AG04450 (cell line): ENCODE data around the gene KAT7. TPM values are rescaled to one million over a fixed set of nuclear protein-coding genes. Genes with fewer than 3 reads are reported as not detected.

Source experiments
- CTCF ChIA-PET: fragments of 300-600, 350-600 bp; formaldehyde crosslinking; extraction: SDS; loops from one replicate; lab custom pipeline; 2022; ENCODE audit warnings: antibody characterized with exemption, inconsistent platforms; lab: Charles Lee
- POLR2A ChIA-PET: fragments of 350-600 bp; formaldehyde crosslinking; extraction: SDS; loops from one replicate; lab custom pipeline; 2021; ENCODE audit warnings: antibody characterized with exemption, inconsistent platforms; lab: Yijun Ruan, JAX
- DNase-seq: peaks from one replicate; pipeline ENCODE4 v3.0.0-alpha.2; 2011; ENCODE audit warnings: low read depth, low spot score
- H3K27ac ChIP-seq: one replicate; pipeline ENCODE4 v1.5.1; 2012; ENCODE audit warnings: low read depth, low read length, control low read depth
- H3K27me3 ChIP-seq: one replicate; pipeline ENCODE4 v1.6.0; 2012; ENCODE audit warnings: low read length; ENCODE audit not compliant: control insufficient read depth, insufficient read depth
- H3K4me3 ChIP-seq: 2 replicates; pipeline ENCODE4 v1.5.1; 2011; ENCODE audit warnings: mild to moderate bottlenecking, low read depth, low read length, control low read depth
- H3K9me3 ChIP-seq: 2 replicates; pipeline ENCODE4 v1.5.1; 2012; ENCODE audit warnings: low read length; ENCODE audit not compliant: control insufficient read depth, insufficient read depth
- polyA plus RNA-seq: library from polyadenylated mRNA; depleted of rRNA; stranded (reverse); fragments of >200 nt; gene quantifications from 2 replicates; pipeline ENCODE4 v1.2.3, GENCODE V29; 2011; rRNA removed
- TF ChIP-seq, protein P1 (sequence below): IDR thresholded peaks from 2 replicates; pipeline ENCODE4 v1.5.1; 2011; ENCODE audit warnings: low read depth, low read length, control low read depth, inconsistent platforms

The KAT7 gene
- polyA plus RNA-seq, 1 experiment = 27.0 TPM

DNA sequence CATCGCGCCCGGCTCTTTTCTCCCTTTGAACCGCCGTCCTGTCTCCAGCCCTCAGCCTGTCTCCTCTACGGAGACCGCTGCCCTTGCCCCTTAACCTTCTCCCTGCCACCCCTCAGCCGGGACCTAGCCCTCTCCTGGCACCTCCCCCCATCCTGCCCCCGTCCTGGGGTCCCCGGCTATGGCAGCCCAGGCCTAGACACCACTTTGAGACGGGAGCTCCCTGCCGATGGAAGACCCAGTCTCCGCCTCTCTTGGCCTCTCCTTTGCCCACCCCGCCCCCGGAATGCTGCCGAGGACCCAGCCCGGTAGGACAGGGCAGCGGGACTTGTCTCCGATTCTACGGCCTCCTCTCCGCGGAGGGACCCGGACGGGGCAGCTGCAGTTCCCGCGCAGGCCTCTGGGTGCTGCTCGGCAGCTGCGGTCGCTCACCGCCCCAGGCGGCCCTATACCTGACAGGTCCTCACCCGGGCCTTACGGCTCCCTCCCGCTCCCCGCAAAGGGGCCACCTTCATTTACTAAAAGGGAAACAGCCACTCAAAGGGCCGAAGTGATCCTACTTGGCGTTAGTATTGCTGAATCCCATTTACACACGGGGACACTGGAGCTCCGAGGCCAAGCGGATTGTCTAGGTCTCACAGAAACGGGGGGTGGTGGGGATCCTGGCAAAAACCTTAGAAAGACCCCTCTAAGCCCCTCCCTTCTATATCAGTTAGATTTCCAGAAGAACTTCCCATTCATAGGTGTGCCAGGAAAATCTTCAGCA is 92.0 kb downstream of the KAT7 start:
- no peak overlapping the region for H3K4me3 ChIP-seq
- H3K9me3 ChIP-seq = no peaks in the 10 kb centered on the region; the same call in 1 of the 2 replicates
- peaks cover 57% of the 10 kb centered on the region for H3K27me3 ChIP-seq
- no peak overlapping the region for H3K27ac ChIP-seq
- ChIA-PET CTCF (interaction anchor here (0.5 to 3.0 kb wide), 11 partner anchors 8 to 561 kb away, joined by 3 to 32 read pairs (median 3); no protein-coding TSS in a partner anchor), POLR2A (no interaction called here)
- TF ChIP-seq, protein P1, sequence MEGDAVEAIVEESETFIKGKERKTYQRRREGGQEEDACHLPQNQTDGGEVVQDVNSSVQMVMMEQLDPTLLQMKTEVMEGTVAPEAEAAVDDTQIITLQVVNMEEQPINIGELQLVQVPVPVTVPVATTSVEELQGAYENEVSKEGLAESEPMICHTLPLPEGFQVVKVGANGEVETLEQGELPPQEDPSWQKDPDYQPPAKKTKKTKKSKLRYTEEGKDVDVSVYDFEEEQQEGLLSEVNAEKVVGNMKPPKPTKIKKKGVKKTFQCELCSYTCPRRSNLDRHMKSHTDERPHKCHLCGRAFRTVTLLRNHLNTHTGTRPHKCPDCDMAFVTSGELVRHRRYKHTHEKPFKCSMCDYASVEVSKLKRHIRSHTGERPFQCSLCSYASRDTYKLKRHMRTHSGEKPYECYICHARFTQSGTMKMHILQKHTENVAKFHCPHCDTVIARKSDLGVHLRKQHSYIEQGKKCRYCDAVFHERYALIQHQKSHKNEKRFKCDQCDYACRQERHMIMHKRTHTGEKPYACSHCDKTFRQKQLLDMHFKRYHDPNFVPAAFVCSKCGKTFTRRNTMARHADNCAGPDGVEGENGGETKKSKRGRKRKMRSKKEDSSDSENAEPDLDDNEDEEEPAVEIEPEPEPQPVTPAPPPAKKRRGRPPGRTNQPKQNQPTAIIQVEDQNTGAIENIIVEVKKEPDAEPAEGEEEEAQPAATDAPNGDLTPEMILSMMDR = peak; percentile 93
- DNase-seq = peak; percentile 13

DNA sequence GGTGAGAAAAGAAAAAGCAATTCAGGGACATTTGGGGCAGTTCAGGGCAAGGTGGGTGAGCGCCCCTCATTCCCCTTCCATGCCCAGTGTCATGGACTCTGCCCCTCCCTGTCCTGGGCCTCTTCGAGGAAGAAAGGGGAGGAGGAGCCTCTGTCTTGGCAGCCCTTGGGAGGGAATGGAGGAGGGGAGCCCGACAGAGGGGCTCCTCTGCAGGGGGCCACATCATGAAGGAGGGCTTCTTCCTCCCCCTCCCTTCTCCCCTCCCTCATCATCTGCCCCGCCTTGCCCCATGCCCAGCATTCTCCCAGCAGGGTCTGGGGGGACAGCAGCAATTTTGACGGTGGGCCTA is 92.5 kb downstream of the KAT7 start:
- no peak overlapping the region for H3K4me3 ChIP-seq
- POLR2A ChIA-PET = no interaction called here
- no peak overlapping the region for H3K27ac ChIP-seq
- TF ChIP-seq, protein P1 = no peak
- DNase-seq = no peak
- CTCF ChIA-PET = interaction anchor here (0.7 to 3.0 kb wide), 4 partner anchors 8 to 116 kb away, joined by 3 to 32 read pairs (median 4); no protein-coding TSS in a partner anchor
- peaks cover 59% of the 10 kb centered on the region for H3K27me3 ChIP-seq
- no peaks in the 10 kb centered on the region; the same call in 1 of the 2 replicates for H3K9me3 ChIP-seq

DNA sequence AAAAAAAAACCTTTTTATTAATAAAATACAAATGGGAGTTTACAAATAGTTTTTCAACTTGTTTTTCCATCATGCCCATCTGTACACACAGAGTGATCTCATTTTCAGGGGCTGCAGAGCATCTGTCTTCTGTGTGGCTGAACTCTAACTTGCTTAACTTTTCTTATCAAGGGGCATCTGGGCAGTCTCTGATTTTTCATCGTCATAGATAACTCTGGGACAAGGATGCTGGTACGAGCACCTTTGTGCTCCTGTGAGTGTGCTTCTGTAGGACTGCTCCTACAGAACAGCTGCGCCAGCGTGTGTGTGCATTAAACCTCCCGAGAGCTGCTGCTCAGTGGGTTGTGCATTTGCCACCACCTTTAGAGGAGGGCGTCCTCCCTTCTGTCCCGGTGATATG is 94.0 kb downstream of the KAT7 start:
- DNase-seq = no peak
- no peaks in the 10 kb centered on the region; the same call in 1 of the 2 replicates for H3K9me3 ChIP-seq
- H3K27ac ChIP-seq = no peak overlapping the region
- TF ChIP-seq, protein P1 = no peak
- ChIA-PET POLR2A (no interaction called here), CTCF (interaction anchor here (0.8 to 1.1 kb wide), 2 partner anchors 115 to 116 kb away, joined by 3 read pairs; no protein-coding TSS in a partner anchor)
- H3K27me3 ChIP-seq = peaks cover 67% of the 10 kb centered on the region
- no peak overlapping the region for H3K4me3 ChIP-seq

Other genes starting within 250 kb of the KAT7 start
- gene NXPH3, start 212.8 kb upstream of the KAT7 start, polyA plus RNA-seq = 0.20 and 0.27 TPM in 2 replicates
- gene SPOP, start 110.6 kb upstream of the KAT7 start, polyA plus RNA-seq = 51.6 and 52.1 TPM in 2 replicates
- gene SLC35B1, start 80.7 kb upstream of the KAT7 start, polyA plus RNA-seq = 99.1 and 109 TPM in 2 replicates
- gene FAM117A, start 24.6 kb upstream of the KAT7 start, polyA plus RNA-seq = 2.5 and 2.8 TPM in 2 replicates
- not detected in 2 replicates for gene TAC4, start 59.4 kb downstream of the KAT7 start, polyA plus RNA-seq
- gene DLX4, start 180.5 kb downstream of the KAT7 start, polyA plus RNA-seq = 0.15 TPM in 1 of 2 replicates, not detected in the other
- gene DLX3, start 206.5 kb downstream of the KAT7 start, polyA plus RNA-seq = not detected in 2 replicates